Prostate gland (tissue), 2 donors: ENCODE measurements around the gene DNAH3.

Experiments used
- CTCF ChIP-seq, 4 experiments: fragments of 200-600 bp in 2 of 4; fragments of 450-650 bp in 2 of 4; sonication (generic) in 2 of 4; IDR thresholded peaks; 1 replicate in 3 of 4; 2 replicates in 1 of 4; pipeline ENCODE4 v1.5.1; 2016 to 2019; ENCODE audit warnings: antibody characterized with exemption in 4 of 4, mild to moderate bottlenecking in 2 of 4, moderate library complexity in 2 of 4
- POLR2AphosphoS5 ChIP-seq: sonication (generic); formaldehyde crosslinking; IDR thresholded peaks from one replicate; pipeline ENCODE4 v1.6.1; 2017; ENCODE audit warnings: antibody characterized with exemption

- TF ChIP-seq CTCF (IDR thresholded peaks at IDR 0.05): no peak
- no peak for TF ChIP-seq POLR2AphosphoS5
These were observed 232.0 kb downstream of the DNAH3 start for GRCh38 chr16:20918486-20919239.
